ENCODE results near the gene CD38. TPM values are rescaled to one million over a fixed set of nuclear protein-coding genes. Genes with fewer than 3 reads are reported as not detected.
A peak's percentile ranks its signal among the peaks of the same experiment; 100 is the strongest.

CD38 gene
- total and polyA plus RNA-seq, 2 donors (not counting 1 experiment from before 2014, with no cell fraction given): 0.02 TPM; not detected in 1

GRCh38 chr4:15884666-15885065 is 106.5 kb downstream of the CD38 start:
- no peaks in the 10 kb centered on the region for H3K4me1 ChIP-seq (ENCODE audit: control insufficient read depth, extremely low read depth, insufficient read depth, low read length)
- H4K20me1 ChIP-seq (ENCODE audit: control insufficient read depth, extremely low read depth, insufficient read depth, low read length): no peaks in the 10 kb centered on the region
- peaks cover 2% of the 10 kb centered on the region for H3K27me3 ChIP-seq (ENCODE audit: control insufficient read depth, insufficient read depth, low read length)
- H3K36me3 ChIP-seq (ENCODE audit: control insufficient read depth, insufficient read depth, low read length): no peaks in the 10 kb centered on the region
- TF ChIP-seq EZH2 (IDR thresholded peaks at IDR 0.05; ENCODE audit: low read length, missing control alignments) (no peak), CTCF (conservative IDR thresholded peaks at IDR 0.05 in 1 of 2, IDR thresholded peaks at IDR 0.05 in 1 of 2; ENCODE audit: low read depth in 1 of 2, low read length in 2 of 2) (no peak)
- H3K27ac ChIP-seq (ENCODE audit: insufficient read depth, low read length): no peak overlapping the region
- peak in 1 of 2 donors; percentile 29 for DNase-seq (ENCODE audit: low read depth in 2 of 2)
- H3K9me3 ChIP-seq (ENCODE audit: control insufficient read depth, insufficient read depth, low read depth, low read length): no peaks in the 10 kb centered on the region
- H3K4me3 ChIP-seq (replicated peaks in 1 of 4; ENCODE audit: control extremely low read depth in 1 of 4, insufficient read depth in 1 of 4, low read depth in 3 of 4, low read length in 4 of 4): no peak overlapping the region
- no peak overlapping the region for H3K4me2 ChIP-seq (ENCODE audit: extremely low read depth, insufficient read depth, low read length)
- H3K79me2 ChIP-seq (ENCODE audit: control insufficient read depth, insufficient read depth, low read length): no peaks in the 10 kb centered on the region
- H3K9ac ChIP-seq (ENCODE audit: insufficient read depth, low read length): no peak overlapping the region
- no peak overlapping the region for H2AFZ ChIP-seq (ENCODE audit: low read length)

DNA sequence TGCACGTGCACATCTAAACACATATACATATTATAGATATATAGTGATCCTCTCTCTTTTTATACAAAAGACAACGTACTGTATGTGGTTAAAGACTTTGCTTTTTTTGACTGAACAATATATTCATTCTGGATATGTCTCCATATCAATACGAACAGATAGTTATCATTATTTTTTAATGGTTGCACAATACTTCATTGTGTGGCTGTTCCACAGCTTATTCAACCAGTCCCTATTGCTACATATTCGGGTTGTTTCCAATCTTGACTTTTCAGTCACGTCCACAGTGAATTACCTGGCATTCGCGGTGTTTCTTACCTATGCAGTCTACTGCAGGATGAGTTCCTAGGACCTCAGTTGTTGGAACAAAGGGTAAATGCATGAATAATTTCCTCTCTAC is 107.3 kb downstream of the CD38 start:
- Histone ChIP-seq H3K9ac (ENCODE audit: insufficient read depth, low read length) (no peak overlapping the region), H3K9me3 (ENCODE audit: control insufficient read depth, insufficient read depth, low read depth, low read length) (no peaks in the 10 kb centered on the region), H3K4me2 (ENCODE audit: extremely low read depth, insufficient read depth, low read length) (no peak overlapping the region), H2AFZ (ENCODE audit: low read length) (no peak overlapping the region), H3K36me3 (ENCODE audit: control insufficient read depth, insufficient read depth, low read length) (no peaks in the 10 kb centered on the region), H4K20me1 (ENCODE audit: control insufficient read depth, extremely low read depth, insufficient read depth, low read length) (no peaks in the 10 kb centered on the region), H3K27ac (ENCODE audit: insufficient read depth, low read length) (no peak overlapping the region), H3K79me2 (ENCODE audit: control insufficient read depth, insufficient read depth, low read length) (no peaks in the 10 kb centered on the region), H3K27me3 (ENCODE audit: control insufficient read depth, insufficient read depth, low read length) (peaks cover 2% of the 10 kb centered on the region), H3K4me1 (ENCODE audit: control insufficient read depth, extremely low read depth, insufficient read depth, low read length) (no peaks in the 10 kb centered on the region), H3K4me3 (replicated peaks in 1 of 4; ENCODE audit: control extremely low read depth in 1 of 4, insufficient read depth in 1 of 4, low read depth in 3 of 4, low read length in 4 of 4) (no peak overlapping the region)
- no peak for DNase-seq (ENCODE audit: low read depth in 2 of 2)
- TF ChIP-seq EZH2 (IDR thresholded peaks at IDR 0.05; ENCODE audit: low read length, missing control alignments): no peak
- no peak for TF ChIP-seq CTCF (conservative IDR thresholded peaks at IDR 0.05 in 1 of 2, IDR thresholded peaks at IDR 0.05 in 1 of 2; ENCODE audit: low read depth in 1 of 2, low read length in 2 of 2)

DNA sequence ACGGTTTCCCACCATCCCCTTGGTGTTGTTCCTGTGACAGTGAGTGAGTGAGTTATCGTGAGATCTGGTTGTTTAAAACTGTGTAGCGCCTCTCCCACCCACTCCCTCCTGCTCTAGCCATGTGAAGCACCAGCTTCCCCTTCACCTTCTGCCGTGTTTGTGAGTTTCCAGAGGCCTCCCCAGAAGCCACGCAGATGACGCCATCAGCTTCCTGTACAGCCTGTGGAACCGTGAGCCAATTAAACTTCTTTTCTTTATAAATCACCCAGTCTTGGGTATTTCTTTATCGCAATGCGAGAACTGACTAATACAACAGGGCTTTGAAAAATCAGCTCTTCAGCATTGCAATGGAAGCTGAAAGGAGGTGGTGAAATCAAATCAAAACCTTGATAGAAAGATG is 110.4 kb downstream of the CD38 start:
- H3K79me2 ChIP-seq (ENCODE audit: control insufficient read depth, insufficient read depth, low read length): no peaks in the 10 kb centered on the region
- no peaks in the 10 kb centered on the region for H3K36me3 ChIP-seq (ENCODE audit: control insufficient read depth, insufficient read depth, low read length)
- H2AFZ ChIP-seq (ENCODE audit: low read length): no peak overlapping the region
- no peak for TF ChIP-seq EZH2 (IDR thresholded peaks at IDR 0.05; ENCODE audit: low read length, missing control alignments)
- TF ChIP-seq CTCF (conservative IDR thresholded peaks at IDR 0.05 in 1 of 2, IDR thresholded peaks at IDR 0.05 in 1 of 2; ENCODE audit: low read depth in 1 of 2, low read length in 2 of 2): no peak
- H3K27ac ChIP-seq (ENCODE audit: insufficient read depth, low read length): no peak overlapping the region
- no peak overlapping the region for H3K9ac ChIP-seq (ENCODE audit: insufficient read depth, low read length)
- H3K4me2 ChIP-seq (ENCODE audit: extremely low read depth, insufficient read depth, low read length): no peak overlapping the region
- H3K9me3 ChIP-seq (ENCODE audit: control insufficient read depth, insufficient read depth, low read depth, low read length): no peaks in the 10 kb centered on the region
- H3K4me3 ChIP-seq (replicated peaks in 1 of 4; ENCODE audit: control extremely low read depth in 1 of 4, insufficient read depth in 1 of 4, low read depth in 3 of 4, low read length in 4 of 4): no peak overlapping the region
- H4K20me1 ChIP-seq (ENCODE audit: control insufficient read depth, extremely low read depth, insufficient read depth, low read length): no peaks in the 10 kb centered on the region
- peak in 1 of 2 donors; percentile 50 for DNase-seq (ENCODE audit: low read depth in 2 of 2)
- H3K4me1 ChIP-seq (ENCODE audit: control insufficient read depth, extremely low read depth, insufficient read depth, low read length): no peaks in the 10 kb centered on the region
- no peaks in the 10 kb centered on the region for H3K27me3 ChIP-seq (ENCODE audit: control insufficient read depth, insufficient read depth, low read length)

Data from fibroblast of lung (primary cell).